ENCODE data around the gene ARRDC3. TPM values are rescaled to one million over a fixed set of nuclear protein-coding genes. Genes with fewer than 3 reads are reported as not detected.

Gene ARRDC3
- total RNA-seq, 2 donors from 2014 or later, result 30.5 to 60.7 TPM

DNA sequence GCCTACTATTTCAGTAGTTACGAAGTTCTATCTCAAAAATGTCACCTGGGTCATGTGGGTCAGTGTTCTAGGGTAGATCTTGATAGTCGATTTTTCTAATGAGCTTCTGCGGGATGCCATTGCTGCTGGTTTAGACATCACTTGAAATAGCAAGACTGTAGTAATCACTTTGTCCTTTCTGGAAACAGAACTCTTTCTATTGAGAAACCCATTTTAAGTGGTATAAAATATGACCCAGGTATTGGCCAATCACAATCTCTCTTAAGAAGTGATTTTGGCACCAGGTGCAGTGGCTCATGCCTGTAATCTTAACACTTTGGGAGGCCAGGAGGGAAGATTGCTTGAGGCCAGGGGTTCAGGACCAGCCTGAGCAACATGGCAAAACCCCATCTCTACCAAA, 17.6 kb downstream of the ARRDC3 start:
- Histone ChIP-seq H3K27ac (ENCODE audit: low read depth, low read length) (no peak overlapping the region), H3K4me3 (ENCODE audit: low read length) (no peak overlapping the region), H3K4me1 (ENCODE audit: control insufficient read depth, insufficient read depth, low read length) (peaks cover 3% of the 10 kb centered on the region), H3K36me3 (ENCODE audit: control insufficient read depth, insufficient read depth, low read length) (peaks cover 34% of the 10 kb centered on the region), H3K27me3 (ENCODE audit: control insufficient read depth, insufficient read depth, low read length, poor library complexity, severe bottlenecking) (no peaks in the 10 kb centered on the region), H3K9ac (ENCODE audit: extremely low read depth, low read length, poor library complexity, severe bottlenecking) (no peak overlapping the region), H3K9me3 (ENCODE audit: control insufficient read depth, low read length) (peaks cover 7% of the 10 kb centered on the region)
- H3K9me3 Mint-ChIP-seq, result no peaks in the 10 kb centered on the region
- H3K27ac Mint-ChIP-seq, result no peak overlapping the region
- H3K4me1 Mint-ChIP-seq, result peaks cover 3% of the 10 kb centered on the region
- 94 to 100% methylated on average over 1 to 3 of the region's 3 CpGs for WGBS, 2 experiments (ENCODE audit: insufficient coverage in 1 of 2, insufficient read length in 1 of 2)
- no peak overlapping the region for H3K4me3 Mint-ChIP-seq
- H3K27me3 Mint-ChIP-seq (ENCODE audit: insufficient read depth), result no peaks in the 10 kb centered on the region
- TF ChIP-seq, protein P1, sequence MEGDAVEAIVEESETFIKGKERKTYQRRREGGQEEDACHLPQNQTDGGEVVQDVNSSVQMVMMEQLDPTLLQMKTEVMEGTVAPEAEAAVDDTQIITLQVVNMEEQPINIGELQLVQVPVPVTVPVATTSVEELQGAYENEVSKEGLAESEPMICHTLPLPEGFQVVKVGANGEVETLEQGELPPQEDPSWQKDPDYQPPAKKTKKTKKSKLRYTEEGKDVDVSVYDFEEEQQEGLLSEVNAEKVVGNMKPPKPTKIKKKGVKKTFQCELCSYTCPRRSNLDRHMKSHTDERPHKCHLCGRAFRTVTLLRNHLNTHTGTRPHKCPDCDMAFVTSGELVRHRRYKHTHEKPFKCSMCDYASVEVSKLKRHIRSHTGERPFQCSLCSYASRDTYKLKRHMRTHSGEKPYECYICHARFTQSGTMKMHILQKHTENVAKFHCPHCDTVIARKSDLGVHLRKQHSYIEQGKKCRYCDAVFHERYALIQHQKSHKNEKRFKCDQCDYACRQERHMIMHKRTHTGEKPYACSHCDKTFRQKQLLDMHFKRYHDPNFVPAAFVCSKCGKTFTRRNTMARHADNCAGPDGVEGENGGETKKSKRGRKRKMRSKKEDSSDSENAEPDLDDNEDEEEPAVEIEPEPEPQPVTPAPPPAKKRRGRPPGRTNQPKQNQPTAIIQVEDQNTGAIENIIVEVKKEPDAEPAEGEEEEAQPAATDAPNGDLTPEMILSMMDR (conservative IDR thresholded peaks at IDR 0.05), result no peak
- DNase-seq, result no peak
- H3K36me3 Mint-ChIP-seq (ENCODE audit: low read depth), result peaks cover 29% of the 10 kb centered on the region

DNA sequence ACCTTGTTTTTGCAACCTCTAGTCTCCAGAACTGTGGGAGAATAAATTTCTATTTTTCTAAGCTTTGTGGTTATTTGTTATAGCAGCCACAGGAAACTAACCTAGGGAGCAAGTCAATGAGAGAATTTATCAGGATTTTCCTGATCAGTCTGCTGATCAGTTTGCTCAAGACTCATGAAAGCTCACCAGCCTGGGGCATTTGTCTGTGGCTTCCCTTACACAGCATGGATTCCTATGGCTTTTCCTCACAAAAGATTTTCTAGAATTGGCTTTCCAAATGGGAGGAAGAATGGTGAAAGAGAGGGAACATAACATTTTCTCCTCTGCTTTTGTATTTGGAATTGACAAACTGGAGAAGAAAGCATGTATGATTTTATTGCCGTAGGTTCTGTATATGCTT, 20.2 kb downstream of the ARRDC3 start:
- Histone ChIP-seq H3K36me3 (ENCODE audit: control insufficient read depth, insufficient read depth, low read length) (peaks cover 8% of the 10 kb centered on the region), H3K27me3 (ENCODE audit: control insufficient read depth, insufficient read depth, low read length, poor library complexity, severe bottlenecking) (no peaks in the 10 kb centered on the region), H3K4me1 (ENCODE audit: control insufficient read depth, insufficient read depth, low read length) (peaks cover 3% of the 10 kb centered on the region), H3K4me3 (ENCODE audit: low read length) (no peak overlapping the region), H3K27ac (ENCODE audit: low read depth, low read length) (no peak overlapping the region), H3K9ac (ENCODE audit: extremely low read depth, low read length, poor library complexity, severe bottlenecking) (no peak overlapping the region), H3K9me3 (ENCODE audit: control insufficient read depth, low read length) (peaks cover 7% of the 10 kb centered on the region)
- no peaks in the 10 kb centered on the region for H3K4me1 Mint-ChIP-seq
- TF ChIP-seq, protein P1 (conservative IDR thresholded peaks at IDR 0.05), result no peak
- H3K27me3 Mint-ChIP-seq (ENCODE audit: insufficient read depth), result no peaks in the 10 kb centered on the region
- 87% methylated on average over 1 of the region's 1 CpG; no CpG with 5 or more reads in 1 of the 2 experiments for WGBS, 2 experiments (ENCODE audit: insufficient coverage in 1 of 2, insufficient read length in 1 of 2)
- H3K27ac Mint-ChIP-seq, result no peak overlapping the region
- H3K4me3 Mint-ChIP-seq, result no peak overlapping the region
- H3K9me3 Mint-ChIP-seq, result no peaks in the 10 kb centered on the region
- no peak for DNase-seq
- peaks cover 9% of the 10 kb centered on the region for H3K36me3 Mint-ChIP-seq (ENCODE audit: low read depth)

DNA sequence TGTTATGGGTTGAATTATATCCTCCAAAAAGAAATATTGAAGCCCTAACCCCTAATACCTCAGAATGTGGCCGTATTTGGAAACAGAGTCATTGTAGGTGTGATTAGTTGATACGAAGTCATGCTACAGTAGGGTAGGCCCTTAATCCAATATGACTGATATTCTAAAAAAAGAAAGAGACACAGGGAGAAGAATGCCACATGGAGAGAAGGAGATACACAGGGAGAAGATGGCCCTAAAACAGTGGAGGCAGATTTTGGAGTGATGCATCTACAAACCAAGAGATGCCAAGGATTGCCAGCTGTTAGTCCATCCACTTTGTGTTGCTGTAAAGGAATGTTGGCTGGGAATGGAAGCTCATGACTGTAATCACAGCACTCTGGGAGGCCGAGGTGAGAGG, 21.3 kb downstream of the ARRDC3 start:
- Mint-ChIP-seq H3K27ac (no peak overlapping the region), H3K9me3 (no peaks in the 10 kb centered on the region), H3K36me3 (ENCODE audit: low read depth) (peaks cover 2% of the 10 kb centered on the region), H3K27me3 (ENCODE audit: insufficient read depth) (no peaks in the 10 kb centered on the region), H3K4me1 (peaks cover 7% of the 10 kb centered on the region), H3K4me3 (no peak overlapping the region)
- Histone ChIP-seq H3K9me3 (ENCODE audit: control insufficient read depth, low read length) (peaks cover 7% of the 10 kb centered on the region), H3K4me1 (ENCODE audit: control insufficient read depth, insufficient read depth, low read length) (peaks cover 3% of the 10 kb centered on the region), H3K36me3 (ENCODE audit: control insufficient read depth, insufficient read depth, low read length) (no peaks in the 10 kb centered on the region), H3K27me3 (ENCODE audit: control insufficient read depth, insufficient read depth, low read length, poor library complexity, severe bottlenecking) (no peaks in the 10 kb centered on the region), H3K4me3 (ENCODE audit: low read length) (no peak overlapping the region), H3K27ac (ENCODE audit: low read depth, low read length) (no peak overlapping the region), H3K9ac (ENCODE audit: extremely low read depth, low read length, poor library complexity, severe bottlenecking) (no peak overlapping the region)
- WGBS, 2 experiments (ENCODE audit: insufficient coverage in 1 of 2, insufficient read length in 1 of 2), result 92 to 100% methylated on average over 2 to 3 of the region's 3 CpGs
- DNase-seq, result no peak
- TF ChIP-seq, protein P1 (conservative IDR thresholded peaks at IDR 0.05), result no peak

Data from endodermal cell (in vitro differentiated cells).